HG02884 (cell line): Measurements from ENCODE around the gene DHRSX.
"Not testable (repeated sequence)": the region's sequence is repeated elsewhere in the genome, so short reads cannot be mapped to it uniquely, and the experiment has no call there.

ENCODE experiments used
- ATAC-seq: cut with Tn5 transposase; IDR thresholded peaks from one replicate; pipeline ENCODE4 v1.9.1; 2021; ENCODE audit warnings: mild to moderate bottlenecking, moderate library complexity; ENCODE audit not compliant: unreplicated experiment

The DHRSX gene

DNA sequence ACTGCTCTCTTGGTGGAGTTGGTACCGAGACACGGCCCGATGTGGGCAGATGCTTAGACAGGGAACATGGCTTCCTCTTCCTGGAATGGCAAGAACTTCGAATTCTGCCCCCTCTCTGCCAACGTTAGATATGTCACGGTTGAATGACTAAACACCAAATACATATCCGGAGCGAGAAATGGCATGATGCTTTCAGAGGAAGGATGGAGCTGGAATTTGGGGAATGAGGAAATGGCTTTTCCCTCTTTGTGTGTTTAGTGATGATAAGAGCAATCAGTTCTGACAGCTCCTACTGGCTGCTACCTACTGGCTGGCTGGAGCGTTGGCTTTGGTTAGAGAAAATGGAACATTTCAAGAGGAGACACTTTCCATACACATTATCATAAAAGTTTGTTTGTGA is 140.0 kb downstream of the DHRSX start:
- no peak for ATAC-seq

DNA sequence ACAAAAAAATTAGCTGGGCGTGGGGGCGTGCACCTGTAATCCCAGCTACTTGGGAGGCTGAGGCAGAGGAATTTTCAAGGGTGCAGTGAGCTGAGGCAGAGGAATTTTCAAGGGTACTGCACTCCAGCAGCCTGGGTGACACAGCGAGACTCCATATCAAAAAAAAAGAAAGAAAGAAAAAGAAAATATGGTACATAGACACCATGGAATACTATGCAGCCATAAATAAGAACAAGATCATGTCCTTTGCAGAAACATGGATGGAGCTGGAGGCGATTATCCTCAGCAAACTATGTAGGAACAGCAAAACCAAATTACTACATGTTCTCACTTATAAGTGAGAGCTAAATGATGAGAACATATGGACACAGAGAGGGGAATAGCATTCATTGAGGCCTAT is 141.3 kb downstream of the DHRSX start:
- ATAC-seq: not testable (repeated sequence)

DNA sequence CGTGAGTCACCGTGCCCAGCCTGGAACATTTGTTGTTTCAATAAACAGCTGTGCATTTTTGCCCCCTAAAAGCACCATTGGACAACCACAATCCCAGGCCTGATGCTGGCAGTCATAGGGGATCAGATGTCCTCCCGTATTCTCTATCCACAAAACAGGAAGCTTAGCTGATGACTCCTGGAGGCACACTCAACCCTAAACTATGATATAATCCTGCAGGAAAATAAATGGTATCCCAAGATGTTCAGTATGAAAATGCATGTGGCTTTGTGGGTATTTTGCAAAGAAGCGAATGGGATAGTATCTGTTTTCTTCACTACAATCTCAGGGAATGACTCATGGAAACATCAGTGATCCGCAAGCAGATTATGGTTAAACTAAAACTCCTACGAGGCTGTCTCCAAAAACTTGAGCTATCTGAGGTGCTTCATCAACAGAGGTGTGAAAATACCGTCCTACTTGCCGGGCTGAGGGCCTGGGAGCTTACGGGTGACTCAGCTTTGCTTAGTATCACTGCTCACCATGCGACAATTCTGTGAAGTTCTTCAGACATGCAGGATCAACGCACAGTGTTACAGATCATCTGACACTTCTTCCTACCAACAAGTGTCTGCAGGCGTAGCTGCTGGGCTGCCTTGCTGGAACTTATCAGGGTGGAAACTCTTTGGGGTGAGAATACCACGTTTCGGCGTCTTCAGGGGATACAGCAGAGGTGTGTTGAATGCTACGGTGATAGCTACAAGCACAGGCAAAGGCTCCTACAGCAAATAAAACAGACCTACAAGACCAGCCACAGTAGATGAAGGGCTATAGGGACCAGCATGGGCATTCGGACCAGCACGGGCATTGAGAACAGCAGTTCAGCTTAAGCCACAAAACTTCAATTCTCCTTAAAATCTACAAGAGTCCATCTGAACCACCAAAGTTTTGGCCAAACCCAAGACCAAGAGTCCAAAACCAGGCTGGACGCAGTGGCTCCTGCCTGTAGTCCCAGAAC is 148.5 kb downstream of the DHRSX start:
- no peak for ATAC-seq

DNA sequence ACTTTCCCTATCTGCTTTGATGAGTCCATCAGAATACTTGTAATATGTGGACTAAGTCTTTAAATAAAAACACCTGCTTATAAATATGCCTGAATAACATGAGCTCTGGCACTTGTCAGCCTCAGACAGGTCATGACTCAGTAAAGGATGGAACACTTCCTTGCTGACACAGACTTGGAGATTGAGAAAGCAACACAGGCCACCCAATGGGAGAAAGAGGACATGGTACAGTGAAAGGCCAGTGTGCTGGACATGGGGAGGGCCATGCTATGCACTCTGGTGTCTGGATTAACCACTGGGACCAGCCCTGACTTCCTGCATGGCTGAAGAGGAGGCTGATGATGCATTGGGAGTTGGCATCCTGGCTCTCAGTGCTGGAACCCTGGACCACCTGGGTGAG is 149.5 kb downstream of the DHRSX start:
- no peak for ATAC-seq

DNA sequence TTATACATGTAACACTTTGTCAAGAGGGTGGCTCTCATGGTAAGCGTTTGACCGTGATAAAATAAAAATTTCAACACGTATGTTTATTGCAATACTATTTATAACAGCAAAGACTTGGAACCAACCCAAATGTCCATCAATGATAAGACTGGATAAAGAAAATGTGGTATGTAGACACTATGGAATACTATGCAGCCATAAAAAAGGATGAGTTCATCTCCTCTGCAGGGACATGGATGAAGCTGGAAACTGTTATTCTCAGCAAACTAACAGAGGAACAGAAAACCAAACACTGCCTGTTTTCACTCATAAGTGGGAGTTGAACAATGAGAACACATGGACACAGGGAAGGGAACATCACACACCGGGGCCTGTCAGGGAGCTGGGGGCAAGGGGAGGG is 150.1 kb downstream of the DHRSX start:
- ATAC-seq: not testable (repeated sequence)

DNA sequence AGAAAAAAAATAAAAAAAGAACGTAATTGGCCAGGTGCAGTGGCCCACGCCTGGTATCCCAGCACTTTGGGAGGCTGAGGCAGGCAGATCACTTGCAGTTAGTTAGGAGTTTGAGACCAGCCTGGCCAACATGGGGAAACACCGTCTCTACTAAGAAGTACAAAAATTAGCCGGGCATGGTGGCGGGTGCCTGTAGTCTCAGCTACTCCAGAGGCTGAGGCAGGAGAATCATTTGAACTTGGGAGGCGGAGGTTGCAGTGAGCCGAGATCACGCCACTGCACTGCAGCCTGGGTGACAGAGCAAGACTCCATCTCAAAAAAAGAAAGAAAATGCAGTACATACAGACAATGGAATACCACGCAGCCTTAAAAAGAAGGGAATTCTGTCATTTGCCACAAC is 150.7 kb downstream of the DHRSX start:
- ATAC-seq: not testable (repeated sequence)

DNA sequence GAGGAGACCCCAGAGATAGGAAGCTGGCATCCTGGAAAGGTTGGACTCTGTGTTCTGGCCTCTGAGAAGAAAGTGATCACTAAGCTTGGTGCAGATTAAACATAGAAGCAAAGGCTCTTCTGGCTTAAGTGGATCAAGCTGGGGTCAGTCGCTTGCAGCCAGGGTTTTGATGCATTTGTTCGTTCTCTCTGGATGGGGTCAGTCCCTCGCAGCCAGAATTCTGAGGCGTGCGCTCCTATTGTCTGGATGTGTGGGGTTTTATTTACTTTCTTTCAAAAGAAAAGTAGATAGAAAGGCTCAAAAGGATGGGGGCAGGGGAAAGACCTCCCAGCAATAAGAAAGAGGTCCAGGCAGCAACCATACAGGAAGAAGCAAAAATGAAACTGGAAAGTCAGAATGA is 152.6 kb downstream of the DHRSX start:
- ATAC-seq: no peak

DNA sequence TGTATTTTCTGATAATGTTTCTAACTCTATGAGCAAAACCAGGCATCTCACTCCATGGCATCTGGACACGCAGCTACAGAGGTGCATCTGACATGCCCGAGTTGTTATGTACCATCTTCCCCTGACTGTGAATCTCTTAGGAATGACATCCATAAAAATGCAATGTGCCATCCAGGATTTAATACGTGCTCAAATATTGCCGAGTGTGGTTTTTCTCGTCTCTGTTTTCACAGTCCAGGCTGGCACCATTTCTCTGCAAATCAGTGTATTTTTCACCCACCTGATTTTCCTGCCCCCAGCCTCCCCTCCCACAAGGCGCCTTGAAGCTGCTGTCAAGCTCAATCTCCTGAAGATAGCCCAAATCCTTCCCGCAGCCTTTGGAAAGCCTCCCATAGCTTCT is 154.6 kb downstream of the DHRSX start:
- ATAC-seq: no peak

DNA sequence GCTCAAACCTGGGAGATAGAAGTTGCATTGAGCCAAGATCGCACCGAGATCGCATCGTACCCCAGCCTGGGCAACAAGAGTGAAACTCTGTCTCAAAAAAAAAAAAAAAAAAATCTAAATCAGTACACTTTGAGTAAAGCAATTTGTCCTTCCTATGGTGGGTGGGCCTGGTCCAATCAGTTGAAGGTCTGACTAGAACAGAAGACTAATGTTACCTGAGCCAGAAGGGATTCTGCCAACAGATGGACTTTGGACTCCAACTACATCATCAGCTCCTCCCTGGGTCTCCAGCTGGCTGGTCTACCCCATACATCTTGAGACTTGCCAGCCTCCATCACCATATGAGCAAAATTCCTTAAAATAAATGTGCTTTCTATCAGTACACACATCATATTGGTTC is 155.2 kb downstream of the DHRSX start:
- ATAC-seq: no peak

DNA sequence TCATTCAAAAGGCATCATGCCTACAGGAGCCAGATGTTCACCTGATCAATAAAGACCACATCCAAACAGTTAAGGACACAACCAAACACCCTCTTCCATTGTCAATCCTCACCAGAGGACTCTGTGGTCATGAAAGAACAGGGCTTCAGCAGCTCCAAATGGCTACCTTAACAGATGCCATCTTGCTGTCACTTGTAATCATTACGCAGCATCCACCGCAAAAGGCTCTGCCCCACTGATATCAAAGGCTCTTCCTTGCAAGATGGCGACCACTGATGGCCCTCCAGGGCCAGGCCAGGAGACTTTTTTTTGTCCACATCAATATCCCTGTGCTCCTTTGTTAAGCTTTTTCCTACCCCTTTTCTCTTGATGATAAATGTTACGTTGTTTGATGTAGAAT is 157.4 kb downstream of the DHRSX start:
- ATAC-seq: no peak

DNA sequence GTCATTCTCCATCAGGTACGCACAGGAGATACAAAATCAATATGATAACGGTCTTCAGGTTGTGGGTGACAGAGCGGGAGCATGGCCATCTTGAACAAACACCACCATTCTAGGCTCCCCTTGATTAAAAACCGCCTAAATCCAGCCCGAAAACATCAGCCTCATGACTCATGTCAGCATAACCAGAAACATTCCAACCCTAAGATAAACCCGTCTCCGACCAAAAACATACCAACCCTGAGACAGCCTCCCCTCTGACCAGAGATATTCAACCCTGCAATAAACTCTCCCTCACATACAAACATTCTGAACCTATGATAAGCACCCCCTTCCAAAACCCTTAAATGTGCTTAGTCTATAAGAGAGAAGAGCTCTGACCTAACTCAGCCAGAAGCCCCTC is 157.9 kb downstream of the DHRSX start:
- no peak for ATAC-seq

DNA sequence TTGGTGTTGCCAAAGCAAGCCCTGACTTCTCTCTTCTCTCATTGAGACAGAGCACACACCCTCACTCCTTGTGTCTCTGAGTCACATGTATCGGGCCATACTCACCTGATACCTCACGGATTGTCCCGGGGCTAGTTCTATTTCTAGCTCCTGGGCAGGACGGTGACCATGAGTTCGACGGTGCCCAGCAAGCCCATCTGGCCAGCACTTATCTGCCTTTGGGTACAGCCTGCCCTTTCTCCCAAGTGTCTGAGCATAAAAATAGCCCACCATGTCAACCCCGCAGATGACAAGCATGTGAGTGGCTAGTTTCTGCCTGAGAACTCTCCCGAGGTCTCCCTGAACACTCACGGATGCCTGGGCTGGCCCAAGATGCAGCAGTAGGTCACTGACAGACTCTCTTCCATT is 158.5 kb downstream of the DHRSX start:
- ATAC-seq: no peak

DNA sequence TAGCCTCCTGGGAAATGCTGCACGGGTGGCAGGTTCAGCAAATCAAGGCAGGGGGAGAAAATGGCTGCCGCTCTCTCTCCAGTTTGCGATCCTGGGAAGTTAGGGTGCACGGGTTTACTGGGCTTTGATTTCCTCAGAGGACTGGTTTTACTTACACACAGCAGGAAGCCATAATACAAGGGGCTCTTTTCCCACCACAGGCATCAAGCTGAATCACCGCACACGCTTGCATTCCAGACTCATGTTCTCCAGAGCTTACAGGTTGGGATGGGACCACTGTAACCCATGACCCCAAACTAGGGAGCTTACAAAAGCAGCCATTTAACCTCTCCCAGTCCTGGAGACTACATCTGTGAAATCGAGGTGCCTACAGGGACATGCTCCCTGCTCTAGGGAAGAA is 159.8 kb downstream of the DHRSX start:
- no peak for ATAC-seq

DNA sequence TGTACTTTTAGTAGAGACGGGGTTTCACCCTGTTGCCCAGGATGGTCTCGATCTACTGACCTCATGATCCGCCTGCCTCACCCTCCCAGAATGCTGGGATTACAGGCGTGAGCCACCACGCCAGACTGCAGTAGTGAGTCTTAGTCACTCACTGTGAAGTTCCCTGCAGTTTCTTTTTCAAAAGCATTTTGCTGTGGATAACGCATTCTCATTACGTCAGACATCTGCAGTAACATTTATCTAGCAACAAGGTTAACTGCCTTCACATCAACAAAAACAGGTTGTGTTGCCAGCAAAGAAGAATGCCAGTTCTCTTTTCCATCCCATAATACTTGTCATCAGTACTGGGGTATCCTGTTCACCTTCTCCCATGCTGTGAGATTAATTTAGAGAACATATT is 164.6 kb downstream of the DHRSX start:
- ATAC-seq: no peak

DNA sequence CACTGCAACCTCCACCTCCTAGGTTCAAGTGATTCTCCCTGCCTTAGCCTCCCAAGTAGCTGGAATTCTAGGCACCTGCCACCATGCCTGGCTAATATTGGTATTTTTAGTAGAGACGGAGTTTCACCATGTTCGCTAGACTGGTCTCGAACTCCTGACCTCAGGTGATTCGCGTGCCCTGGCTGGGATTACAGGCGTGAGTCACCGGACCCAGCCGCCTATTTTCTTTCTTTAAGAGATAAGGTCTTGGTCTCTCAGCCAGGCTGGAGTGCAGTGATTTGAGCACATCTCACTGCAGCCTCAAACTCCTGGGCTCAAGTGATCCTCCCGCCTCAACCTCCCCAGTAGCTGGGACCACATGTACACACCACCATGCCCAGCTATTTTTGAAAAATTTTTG is 166.5 kb downstream of the DHRSX start:
- ATAC-seq: no peak

DNA sequence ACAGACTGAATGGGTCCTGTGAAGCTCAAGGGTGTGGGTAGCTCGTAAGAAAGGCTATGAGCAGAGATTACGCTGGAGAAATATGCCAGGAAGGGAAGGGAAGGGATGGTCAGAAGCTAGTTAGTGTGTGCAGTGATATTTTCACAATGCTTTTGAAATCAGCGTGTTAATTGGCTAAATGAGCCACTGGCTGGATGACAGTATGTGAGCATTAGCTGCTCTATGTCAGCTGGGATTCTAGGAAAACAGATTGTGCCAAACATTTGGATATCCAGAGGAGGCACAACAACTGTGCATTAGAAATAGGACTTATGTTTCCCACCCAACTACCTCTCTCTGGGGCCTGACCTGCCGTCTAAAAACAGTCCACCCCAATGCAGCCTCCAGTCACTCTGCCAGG is 168.5 kb downstream of the DHRSX start:
- no peak for ATAC-seq

DNA sequence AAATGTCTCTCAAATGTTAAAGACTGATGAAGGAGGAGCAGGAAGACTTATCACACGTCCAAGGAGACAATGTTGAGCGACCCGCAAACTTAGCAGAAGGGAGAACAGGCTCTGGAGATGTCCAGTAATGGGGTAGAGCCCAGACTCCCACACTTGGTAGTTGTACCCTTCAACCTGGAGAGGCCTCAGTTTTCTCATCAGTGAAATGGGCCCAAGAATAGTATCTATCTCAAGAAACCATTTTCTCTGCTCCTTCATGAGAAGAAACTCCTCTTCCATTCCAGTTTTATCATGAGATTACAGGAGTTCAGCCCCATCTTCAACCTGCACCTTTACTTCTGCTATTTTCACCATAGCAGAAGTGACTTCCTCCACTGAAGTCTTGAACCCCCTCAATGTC is 169.9 kb downstream of the DHRSX start:
- no peak for ATAC-seq

DNA sequence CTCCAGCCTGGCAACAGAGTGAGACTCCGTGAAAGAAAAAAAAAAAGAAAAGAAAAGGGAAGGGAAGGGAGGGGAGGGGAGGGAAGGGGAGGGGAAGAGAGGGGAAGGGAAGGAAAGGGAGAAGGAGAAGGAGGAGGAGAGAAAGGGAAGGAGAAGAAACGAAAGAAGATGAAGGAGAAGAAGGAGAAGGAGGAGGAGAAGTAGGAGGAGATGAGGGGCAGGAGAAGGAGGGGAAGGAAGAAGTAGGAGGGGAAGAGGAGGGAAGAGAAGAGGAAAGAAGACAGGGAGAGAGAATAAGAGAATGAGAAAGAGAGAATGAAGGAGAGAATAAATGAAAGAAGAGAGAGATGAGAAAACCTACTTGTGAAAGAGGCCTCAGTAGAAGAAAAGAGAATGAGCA is 170.3 kb downstream of the DHRSX start:
- no peak for ATAC-seq

DNA sequence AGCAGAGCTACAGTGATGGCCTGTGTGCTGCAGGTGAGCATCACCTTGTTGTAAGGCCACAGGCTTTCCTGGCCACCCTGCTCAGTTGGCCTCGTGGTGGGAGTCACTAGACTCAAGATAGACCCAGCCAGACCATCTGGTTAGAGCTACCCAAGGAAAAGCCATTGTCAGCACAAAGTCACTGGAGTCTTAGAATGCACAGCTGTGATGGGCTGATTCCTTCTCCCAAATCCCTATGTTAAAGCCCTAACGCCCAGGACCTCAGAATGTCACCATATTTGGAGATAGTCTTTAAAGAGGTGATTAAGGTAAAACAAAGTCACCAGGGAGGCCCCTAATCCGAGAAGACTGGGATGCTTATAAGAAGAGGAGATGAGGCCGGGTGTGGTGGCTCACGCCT is 173.4 kb downstream of the DHRSX start:
- ATAC-seq: no peak

DNA sequence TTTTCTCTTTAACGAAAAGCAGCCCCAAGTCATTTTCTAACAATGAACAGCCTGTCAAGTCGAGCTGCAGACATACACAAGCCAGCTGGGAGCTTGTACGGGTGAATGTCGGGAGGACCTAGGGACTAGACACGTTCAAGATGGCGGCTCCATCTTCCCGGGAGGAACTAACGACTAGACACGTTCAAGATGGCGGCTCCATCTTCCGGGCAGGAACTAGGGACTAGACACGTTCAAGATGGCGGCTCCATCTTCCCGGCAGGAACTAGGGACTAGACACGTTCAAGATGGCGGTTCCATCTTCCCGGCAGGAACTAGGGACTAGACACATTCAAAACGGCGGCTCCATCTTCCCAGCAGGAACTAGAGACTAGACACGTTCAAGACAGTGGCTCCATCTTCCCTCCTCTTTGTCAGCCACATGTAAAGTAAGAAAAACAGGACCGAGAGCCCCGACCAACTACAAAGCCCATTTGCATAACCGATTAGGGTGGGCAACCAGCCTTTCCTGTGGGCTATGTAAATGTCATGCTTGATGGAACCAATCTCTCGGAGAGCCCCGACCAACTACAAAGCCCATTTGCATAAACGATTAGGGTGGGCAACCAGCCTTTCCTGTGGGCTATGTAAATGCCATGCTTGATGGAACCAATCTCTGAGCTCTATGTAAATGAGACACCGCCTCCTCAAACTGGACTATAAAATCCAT is 175.5 kb downstream of the DHRSX start:
- ATAC-seq: no peak

DNA sequence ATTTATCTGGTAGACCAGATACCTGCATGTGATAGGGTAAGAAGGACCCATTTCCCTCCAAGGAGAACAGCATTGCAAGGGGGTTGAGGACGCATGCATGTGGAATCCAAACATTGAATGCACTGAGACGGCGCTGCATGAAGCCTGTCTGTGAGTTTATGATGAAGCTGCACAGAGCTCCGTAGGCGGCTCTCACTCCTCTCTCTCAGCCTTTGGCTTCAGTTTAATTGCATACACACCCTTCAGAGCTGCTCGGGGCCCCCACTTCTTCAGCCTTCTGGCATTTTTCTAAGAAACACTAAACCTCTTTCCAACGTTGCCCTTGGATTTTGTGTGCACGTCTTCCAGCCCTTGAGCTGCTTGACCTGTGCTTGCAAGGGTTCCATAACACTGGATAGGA is 176.6 kb downstream of the DHRSX start:
- no peak for ATAC-seq

DNA sequence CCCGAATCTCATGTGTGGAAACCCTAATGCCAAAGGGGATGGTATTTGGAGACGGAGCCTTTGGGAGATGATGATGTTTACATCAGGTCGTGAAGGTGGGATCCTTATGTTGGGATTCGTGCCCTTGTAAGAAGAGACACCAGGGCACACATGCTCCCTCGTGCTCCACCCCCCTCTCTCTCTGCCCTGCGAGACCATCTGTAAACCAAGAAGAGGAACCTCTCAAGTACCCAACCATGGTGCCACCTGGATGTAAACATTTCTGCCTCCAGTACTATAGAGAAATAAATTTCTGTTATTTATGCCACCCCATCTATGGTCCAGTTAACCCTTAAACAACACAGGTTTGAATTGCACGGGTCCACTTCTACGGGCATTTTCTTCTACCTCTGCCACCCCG is 179.4 kb downstream of the DHRSX start:
- no peak for ATAC-seq
